Lower leg skin (tissue), 3 donors: Measurements from ENCODE around the gene TMEM163.

Experiments
- CTCF ChIP-seq, 3 donors: fragments of 450-650 bp; IDR thresholded peaks; one replicate each; pipeline ENCODE4 v1.5.1; 2016; ENCODE audit warnings: antibody characterized with exemption in 3 of 3, mild to moderate bottlenecking in 3 of 3, moderate library complexity in 2 of 3
- POLR2A ChIP-seq, 2 donors: fragments of 450-650 bp; IDR thresholded peaks; one replicate each; pipeline ENCODE4 v1.6.1; 2016 to 2017; ENCODE audit warnings: antibody characterized with exemption in 2 of 2, mild to moderate bottlenecking in 1 of 2, moderate library complexity in 1 of 2

GRCh38 chr2:134451347-134451630, 267.5 kb downstream of the TMEM163 start:
- TF ChIP-seq CTCF (IDR thresholded peaks at IDR 0.05) (no peak), POLR2A (IDR thresholded peaks at IDR 0.05) (no peak)
